ENCODE measurements around the gene PAK4. TPM values are rescaled to one million over a fixed set of nuclear protein-coding genes. Genes with fewer than 3 reads are reported as not detected.

Gene PAK4
- total RNA-seq, 1 experiment from 2014 or later = 63.1 TPM

DNA sequence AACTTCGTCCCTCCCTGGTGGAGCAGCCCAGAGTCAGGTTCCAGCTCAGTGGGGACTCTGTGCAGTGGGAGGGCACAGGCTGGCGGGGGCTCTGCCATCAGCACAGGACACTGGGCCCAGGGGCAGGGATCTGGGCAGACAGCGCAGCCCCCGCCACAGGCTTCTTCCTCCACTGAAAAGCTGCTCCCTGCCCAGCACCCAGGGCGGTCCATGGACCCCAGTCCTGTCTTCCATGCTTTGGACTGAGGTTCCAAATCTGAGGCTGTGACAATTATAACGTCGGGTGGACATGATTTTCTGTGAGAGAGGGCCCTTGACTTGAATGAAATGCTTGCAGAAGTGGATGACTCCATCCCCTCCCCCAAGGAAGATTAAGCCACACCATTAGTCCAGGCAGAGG lies 50.0 kb downstream of the PAK4 start:
- Histone ChIP-seq H3K4ac (ENCODE audit: low read depth, low read length) (no peak overlapping the region), H2BK120ac (ENCODE audit: low read depth, low read length, poor library complexity, severe bottlenecking) (no peak overlapping the region), H2BK12ac (ENCODE audit: insufficient read length, low read depth, low read length) (no peak overlapping the region), H2BK20ac (ENCODE audit: low read depth, low read length, poor library complexity, severe bottlenecking) (no peak overlapping the region), H2BK15ac (ENCODE audit: low read depth, low read length) (no peak overlapping the region), H4K8ac (replicated peaks; ENCODE audit: insufficient read length, low read depth, low read length) (no peak overlapping the region), H3K56ac (ENCODE audit: insufficient read length, low read depth, low read length) (no peak overlapping the region), H3K79me1 (ENCODE audit: insufficient read depth, low read depth, low read length, poor library complexity, severe bottlenecking) (no peaks in the 10 kb centered on the region), H2BK5ac (ENCODE audit: insufficient read length, low read length) (no peak overlapping the region), H3K27ac (ENCODE audit: insufficient read length, low read depth, low read length) (no peak overlapping the region), H3K23ac (ENCODE audit: insufficient read length, low read depth, low read length) (no peak overlapping the region), H3K23me2 (ENCODE audit: insufficient read length, low read depth, low read length, poor library complexity, severe bottlenecking) (no peaks in the 10 kb centered on the region), H2AK5ac (ENCODE audit: insufficient read length, low read length) (no peak overlapping the region), H3T11ph (ENCODE audit: low read length) (no peak overlapping the region), H3K9ac (ENCODE audit: extremely low read depth, insufficient read length, low read length) (no peak overlapping the region), H3K18ac (ENCODE audit: insufficient read length, low read depth, low read length) (no peak overlapping the region), H2AFZ (ENCODE audit: low read length) (no peak overlapping the region), H3K4me1 (ENCODE audit: insufficient read depth, low read length) (no peaks in the 10 kb centered on the region), H3K27me3 (ENCODE audit: insufficient read depth, low read length) (no peaks in the 10 kb centered on the region), H4K91ac (ENCODE audit: insufficient read length, low read depth, low read length) (no peak overlapping the region), H4K20me1 (ENCODE audit: control insufficient read depth, insufficient read depth, insufficient read length) (no peaks in the 10 kb centered on the region), H3K4me2 (ENCODE audit: insufficient read depth, insufficient read length, low read length) (no peak overlapping the region), H3K9me3 (ENCODE audit: control insufficient read depth, low read depth, low read length) (no peaks in the 10 kb centered on the region), H3K79me2 (ENCODE audit: insufficient read depth, low read length) (no peaks in the 10 kb centered on the region), H3K14ac (ENCODE audit: insufficient read depth, low read length) (no peak overlapping the region), H4K5ac (ENCODE audit: insufficient read length, low read depth, low read length) (no peak overlapping the region)
- Mint-ChIP-seq H3K9me3 (no peaks in the 10 kb centered on the region), H3K36me3 (ENCODE audit: insufficient read depth in 1 of 3, low read depth in 3 of 3) (peaks cover 2 to 40% (median 31%) of the 10 kb centered on the region in 3 experiments; a peak in 6 of 7 replicates), H3K4me1 (no peaks in the 10 kb centered on the region), H3K27me3 (ENCODE audit: low read depth) (no peaks in the 10 kb centered on the region), H3K27ac (peak overlapping the region in 2 of 3 experiments; percentile 29 to 57; a peak in 2 of 7 replicates), H3K4me3 (0 out of 5 replicates have a peak overlapping the region, but pooled peaks of 1 of the 2 experiments have one; percentile 1)
- no peak for DNase-seq
- WGBS (ENCODE audit: extremely low coverage, insufficient read length, low lambda C conversion rate) = no CpG with 5 or more reads among the region's 7 CpGs
- TF ChIP-seq, protein P1, sequence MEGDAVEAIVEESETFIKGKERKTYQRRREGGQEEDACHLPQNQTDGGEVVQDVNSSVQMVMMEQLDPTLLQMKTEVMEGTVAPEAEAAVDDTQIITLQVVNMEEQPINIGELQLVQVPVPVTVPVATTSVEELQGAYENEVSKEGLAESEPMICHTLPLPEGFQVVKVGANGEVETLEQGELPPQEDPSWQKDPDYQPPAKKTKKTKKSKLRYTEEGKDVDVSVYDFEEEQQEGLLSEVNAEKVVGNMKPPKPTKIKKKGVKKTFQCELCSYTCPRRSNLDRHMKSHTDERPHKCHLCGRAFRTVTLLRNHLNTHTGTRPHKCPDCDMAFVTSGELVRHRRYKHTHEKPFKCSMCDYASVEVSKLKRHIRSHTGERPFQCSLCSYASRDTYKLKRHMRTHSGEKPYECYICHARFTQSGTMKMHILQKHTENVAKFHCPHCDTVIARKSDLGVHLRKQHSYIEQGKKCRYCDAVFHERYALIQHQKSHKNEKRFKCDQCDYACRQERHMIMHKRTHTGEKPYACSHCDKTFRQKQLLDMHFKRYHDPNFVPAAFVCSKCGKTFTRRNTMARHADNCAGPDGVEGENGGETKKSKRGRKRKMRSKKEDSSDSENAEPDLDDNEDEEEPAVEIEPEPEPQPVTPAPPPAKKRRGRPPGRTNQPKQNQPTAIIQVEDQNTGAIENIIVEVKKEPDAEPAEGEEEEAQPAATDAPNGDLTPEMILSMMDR (conservative IDR thresholded peaks at IDR 0.05) = no peak

Data from H9 (cell line).